Neural cell (in vitro differentiated cells): ENCODE measurements around the gene GRAMD2A.

Experiments used
- CTCF ChIP-seq: fragments of 450-650 bp; IDR thresholded peaks from 2 replicates; pipeline ENCODE4 v1.5.1; 2014; ENCODE audit warnings: antibody characterized with exemption, mild to moderate bottlenecking, moderate library complexity; ENCODE audit not compliant: poor library complexity, severe bottlenecking
- EP300 ChIP-seq: fragments of 450-650 bp; conservative IDR thresholded peaks from 2 replicates; pipeline ENCODE4 v1.6.1; 2014; ENCODE audit warnings: antibody characterized with exemption, mild to moderate bottlenecking, moderate library complexity; ENCODE audit not compliant: poor library complexity, severe bottlenecking
- EZH2 ChIP-seq: fragments of 200-600, 300-800 bp; shearing (Covaris generic), sonication (generic); IDR thresholded peaks from 2 replicates; pipeline ENCODE4 v1.6.1; 2014; ENCODE audit warnings: antibody characterized with exemption, low read length, borderline replicate concordance, mild to moderate bottlenecking; ENCODE audit not compliant: insufficient read depth, poor library complexity, severe bottlenecking
- MXI1 ChIP-seq: fragments of 450-650 bp; conservative IDR thresholded peaks from 2 replicates; pipeline ENCODE4 v1.6.1; 2014; ENCODE audit warnings: antibody characterized with exemption, mild to moderate bottlenecking; ENCODE audit not compliant: poor library complexity, severe bottlenecking
- POLR2AphosphoS5 ChIP-seq: IDR thresholded peaks from 2 replicates; pipeline ENCODE4 v1.6.1; 2012
- RAD21 ChIP-seq: fragments of 450-650 bp; conservative IDR thresholded peaks from 2 replicates; pipeline ENCODE4 v1.6.1; 2014; ENCODE audit warnings: antibody characterized with exemption, mild to moderate bottlenecking, moderate library complexity
- SMC3 ChIP-seq: fragments of 450-650 bp; conservative IDR thresholded peaks from 2 replicates; pipeline ENCODE4 v1.6.1; 2014; ENCODE audit warnings: antibody characterized with exemption, mild to moderate bottlenecking, moderate library complexity; ENCODE audit not compliant: poor library complexity

- TF ChIP-seq EP300, result no peak
- TF ChIP-seq CTCF, result no peak
- no peak for TF ChIP-seq EZH2
- TF ChIP-seq POLR2AphosphoS5, result no peak
- TF ChIP-seq RAD21, result no peak
- TF ChIP-seq SMC3, result no peak
- no peak for TF ChIP-seq MXI1
These were observed 87.2 kb downstream of the GRAMD2A start for GRCh38 chr15:72110355-72110754.
